IMR-90 (cell line): ENCODE measurements around the gene TSPEAR.
"Not testable (repeated sequence)": the region's sequence is repeated elsewhere in the genome, so short reads cannot be mapped to it uniquely, and the experiment has no call there.

ENCODE experiments used
- BHLHE40 ChIP-seq: fragments of 150-350 bp; IDR thresholded peaks from 2 replicates; pipeline ENCODE4 v1.6.1; 2016; ENCODE audit warnings: mild to moderate bottlenecking, low read depth, low read length
- CEBPB ChIP-seq: IDR thresholded peaks from 2 replicates; pipeline ENCODE4 v1.6.1; 2012; ENCODE audit warnings: low read depth, low read length, improper control_type of control experiment
- CHD1 ChIP-seq: IDR thresholded peaks from 2 replicates; pipeline ENCODE4 v1.6.1; 2012; ENCODE audit warnings: low read depth, low read length, improper control_type of control experiment
- FOS ChIP-seq: fragments of 150-350 bp; IDR thresholded peaks from 2 replicates; pipeline ENCODE4 v1.6.1; 2016; ENCODE audit warnings: low read depth, low read length
- MXI1 ChIP-seq: IDR thresholded peaks from 2 replicates; pipeline ENCODE4 v1.6.1; 2012; ENCODE audit warnings: low read depth, mild to moderate bottlenecking, low read length, moderate library complexity, borderline replicate concordance
- POLR2A ChIP-seq: IDR thresholded peaks from 2 replicates; pipeline ENCODE4 v1.6.1; 2012; ENCODE audit warnings: mild to moderate bottlenecking, low read depth, low read length
- RAD21 ChIP-seq: IDR thresholded peaks from 2 replicates; pipeline ENCODE4 v1.6.1; 2012; ENCODE audit warnings: low read length, improper control_type of control experiment
- RCOR1 ChIP-seq: IDR thresholded peaks from 2 replicates; pipeline ENCODE4 v1.6.1; 2012; ENCODE audit warnings: mild to moderate bottlenecking, low read length, improper control_type of control experiment; ENCODE audit not compliant: insufficient replicate concordance
- RFX5 ChIP-seq: IDR thresholded peaks from 2 replicates; pipeline ENCODE4 v1.8.0; 2012; ENCODE audit warnings: low read depth, mild to moderate bottlenecking, low read length, moderate library complexity
- SMC3 ChIP-seq: fragments of 150-350 bp; IDR thresholded peaks from 2 replicates; pipeline ENCODE4 v1.6.1; 2016; ENCODE audit warnings: low read depth, mild to moderate bottlenecking, antibody characterized with exemption, low read length, moderate library complexity
- TF ChIP-seq, protein P1 (sequence below): conservative IDR thresholded peaks from 2 replicates; pipeline ENCODE4 v1.5.1; 2012; ENCODE audit warnings: mild to moderate bottlenecking, low read depth, low read length, improper control_type of control experiment
- TF ChIP-seq, protein P2 (sequence below): fragments of 150-350 bp; IDR thresholded peaks from 2 replicates; pipeline ENCODE4 v1.6.1; 2017; ENCODE audit warnings: mild to moderate bottlenecking, antibody characterized with exemption, low read length, low read depth
- TF ChIP-seq, protein P3 (sequence below): fragments of 150-350 bp; IDR thresholded peaks from 2 replicates; pipeline ENCODE4 v1.6.1; 2016; ENCODE audit warnings: low read depth, mild to moderate bottlenecking, low read length, moderate library complexity, borderline replicate concordance

DNA sequence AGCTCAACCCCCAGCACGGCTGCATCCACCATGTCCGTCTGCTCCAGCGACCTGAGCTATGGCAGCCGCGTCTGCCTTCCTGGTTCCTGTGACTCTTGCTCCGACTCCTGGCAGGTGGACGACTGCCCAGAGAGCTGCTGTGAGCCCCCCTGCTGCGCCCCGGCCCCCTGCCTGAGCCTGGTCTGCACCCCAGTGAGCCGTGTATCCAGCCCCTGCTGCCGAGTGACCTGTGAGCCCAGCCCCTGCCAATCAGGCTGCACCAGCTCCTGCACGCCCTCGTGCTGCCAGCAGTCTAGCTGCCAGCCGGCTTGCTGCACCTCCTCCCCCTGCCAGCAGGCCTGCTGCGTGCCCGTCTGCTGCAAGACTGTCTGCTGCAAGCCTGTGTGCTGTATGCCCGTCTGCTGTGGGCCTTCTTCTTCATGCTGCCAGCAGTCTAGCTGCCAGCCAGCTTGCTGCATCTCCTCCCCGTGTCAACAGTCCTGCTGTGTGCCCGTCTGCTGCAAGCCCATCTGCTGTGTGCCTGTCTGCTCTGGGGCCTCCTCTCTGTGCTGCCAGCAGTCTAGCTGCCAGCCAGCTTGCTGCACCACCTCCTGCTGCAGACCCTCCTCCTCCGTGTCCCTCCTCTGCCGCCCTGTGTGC is 14.1 kb downstream of the TSPEAR start, which contains the start of gene KRTAP10-12:
- not testable (repeated sequence) for TF ChIP-seq BHLHE40, POLR2A, MXI1, FOS, CEBPB, CHD1, SMC3, RFX5, RAD21, RCOR1
- TF ChIP-seq, protein P1, sequence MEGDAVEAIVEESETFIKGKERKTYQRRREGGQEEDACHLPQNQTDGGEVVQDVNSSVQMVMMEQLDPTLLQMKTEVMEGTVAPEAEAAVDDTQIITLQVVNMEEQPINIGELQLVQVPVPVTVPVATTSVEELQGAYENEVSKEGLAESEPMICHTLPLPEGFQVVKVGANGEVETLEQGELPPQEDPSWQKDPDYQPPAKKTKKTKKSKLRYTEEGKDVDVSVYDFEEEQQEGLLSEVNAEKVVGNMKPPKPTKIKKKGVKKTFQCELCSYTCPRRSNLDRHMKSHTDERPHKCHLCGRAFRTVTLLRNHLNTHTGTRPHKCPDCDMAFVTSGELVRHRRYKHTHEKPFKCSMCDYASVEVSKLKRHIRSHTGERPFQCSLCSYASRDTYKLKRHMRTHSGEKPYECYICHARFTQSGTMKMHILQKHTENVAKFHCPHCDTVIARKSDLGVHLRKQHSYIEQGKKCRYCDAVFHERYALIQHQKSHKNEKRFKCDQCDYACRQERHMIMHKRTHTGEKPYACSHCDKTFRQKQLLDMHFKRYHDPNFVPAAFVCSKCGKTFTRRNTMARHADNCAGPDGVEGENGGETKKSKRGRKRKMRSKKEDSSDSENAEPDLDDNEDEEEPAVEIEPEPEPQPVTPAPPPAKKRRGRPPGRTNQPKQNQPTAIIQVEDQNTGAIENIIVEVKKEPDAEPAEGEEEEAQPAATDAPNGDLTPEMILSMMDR, result not testable (repeated sequence)
- TF ChIP-seq, protein P2, sequence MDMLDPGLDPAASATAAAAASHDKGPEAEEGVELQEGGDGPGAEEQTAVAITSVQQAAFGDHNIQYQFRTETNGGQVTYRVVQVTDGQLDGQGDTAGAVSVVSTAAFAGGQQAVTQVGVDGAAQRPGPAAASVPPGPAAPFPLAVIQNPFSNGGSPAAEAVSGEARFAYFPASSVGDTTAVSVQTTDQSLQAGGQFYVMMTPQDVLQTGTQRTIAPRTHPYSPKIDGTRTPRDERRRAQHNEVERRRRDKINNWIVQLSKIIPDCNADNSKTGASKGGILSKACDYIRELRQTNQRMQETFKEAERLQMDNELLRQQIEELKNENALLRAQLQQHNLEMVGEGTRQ, result not testable (repeated sequence)
- TF ChIP-seq, protein P3, sequence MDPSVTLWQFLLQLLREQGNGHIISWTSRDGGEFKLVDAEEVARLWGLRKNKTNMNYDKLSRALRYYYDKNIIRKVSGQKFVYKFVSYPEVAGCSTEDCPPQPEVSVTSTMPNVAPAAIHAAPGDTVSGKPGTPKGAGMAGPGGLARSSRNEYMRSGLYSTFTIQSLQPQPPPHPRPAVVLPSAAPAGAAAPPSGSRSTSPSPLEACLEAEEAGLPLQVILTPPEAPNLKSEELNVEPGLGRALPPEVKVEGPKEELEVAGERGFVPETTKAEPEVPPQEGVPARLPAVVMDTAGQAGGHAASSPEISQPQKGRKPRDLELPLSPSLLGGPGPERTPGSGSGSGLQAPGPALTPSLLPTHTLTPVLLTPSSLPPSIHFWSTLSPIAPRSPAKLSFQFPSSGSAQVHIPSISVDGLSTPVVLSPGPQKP, result not testable (repeated sequence)
